AG08395 (cell line): Measurements from ENCODE around the gene CUBN.

Experiments
- DNase-seq: peaks from one replicate; pipeline ENCODE4 v3.0.0; 2012; ENCODE audit warnings: mixed read lengths, low spot score

CUBN gene

GRCh38 chr10:17068953-17069352 lies 60.7 kb downstream of the CUBN start:
- no peak for DNase-seq

GRCh38 chr10:17067376-17068264 lies 62.0 kb downstream of the CUBN start:
- DNase-seq = no peak

- DNase-seq = no peak
Measured at GRCh38 chr10:17066807-17067206, 62.8 kb downstream of the CUBN start.

GRCh38 chr10:17066000-17066399 lies 63.6 kb downstream of the CUBN start:
- no peak for DNase-seq

- no peak for DNase-seq
Measured at GRCh38 chr10:17065273-17065672, 64.3 kb downstream of the CUBN start.

DNA sequence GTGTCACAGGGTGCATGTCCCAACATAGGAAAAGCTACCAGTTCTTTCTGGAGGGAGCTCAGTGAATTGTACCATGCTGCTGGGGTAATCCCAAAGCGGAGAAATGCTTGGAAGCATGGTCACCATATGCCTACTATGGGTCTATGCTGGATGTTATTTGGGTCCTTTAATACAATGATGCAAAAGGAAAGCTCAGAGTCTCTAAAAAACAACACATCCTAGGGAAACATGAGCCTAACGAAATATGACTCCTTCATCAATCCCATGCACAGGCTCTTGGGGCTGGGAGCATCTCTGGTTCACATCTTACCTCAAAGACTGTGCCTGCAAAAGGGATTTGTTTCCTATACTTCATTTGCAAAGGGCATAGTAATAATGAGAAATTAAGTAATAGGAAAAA lies 65.2 kb downstream of the CUBN start:
- no peak for DNase-seq

GRCh38 chr10:17062955-17063484 lies 66.6 kb downstream of the CUBN start:
- DNase-seq = peak; percentile 83

DNA sequence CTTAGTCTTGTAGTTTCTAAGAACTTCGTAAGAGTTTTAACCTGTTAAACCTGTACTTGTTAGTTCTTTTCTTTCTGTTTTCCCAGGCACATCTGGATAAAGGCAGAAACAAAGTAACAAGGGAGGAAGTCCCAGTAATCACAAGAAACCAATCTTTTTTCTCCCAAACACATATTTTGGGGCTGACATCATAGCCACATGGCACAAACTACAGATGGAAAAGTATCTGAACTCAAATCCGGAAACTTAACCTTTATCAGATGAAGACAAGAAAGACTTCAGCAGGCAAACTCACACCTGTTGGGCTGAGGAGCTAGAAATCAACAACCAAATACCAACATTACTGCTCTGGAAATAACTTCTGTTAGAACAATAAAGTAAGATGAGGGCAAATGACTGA lies 67.1 kb downstream of the CUBN start:
- peak; percentile 60 for DNase-seq

GRCh38 chr10:17062009-17062408 lies 67.6 kb downstream of the CUBN start:
- peak; percentile 31 for DNase-seq

DNA sequence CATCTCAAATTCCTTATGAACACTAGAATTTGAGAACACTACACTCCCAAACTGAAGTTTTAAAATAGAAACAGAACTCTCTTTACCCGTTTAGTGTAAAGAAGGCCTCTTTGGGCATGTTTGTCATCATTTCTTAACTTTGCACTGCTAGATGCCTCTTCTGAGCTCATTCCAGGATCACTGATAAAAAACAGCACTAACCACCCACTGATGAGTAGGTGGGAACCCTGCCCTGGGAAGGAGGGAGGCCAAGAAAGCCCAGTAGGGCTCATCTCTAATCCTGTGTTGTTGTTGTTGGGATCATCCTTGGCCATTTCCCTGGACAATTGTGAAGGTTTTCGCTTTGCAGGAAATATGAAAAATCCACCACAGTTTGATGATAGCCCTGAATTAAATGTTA lies 68.2 kb downstream of the CUBN start:
- DNase-seq = no peak

DNA sequence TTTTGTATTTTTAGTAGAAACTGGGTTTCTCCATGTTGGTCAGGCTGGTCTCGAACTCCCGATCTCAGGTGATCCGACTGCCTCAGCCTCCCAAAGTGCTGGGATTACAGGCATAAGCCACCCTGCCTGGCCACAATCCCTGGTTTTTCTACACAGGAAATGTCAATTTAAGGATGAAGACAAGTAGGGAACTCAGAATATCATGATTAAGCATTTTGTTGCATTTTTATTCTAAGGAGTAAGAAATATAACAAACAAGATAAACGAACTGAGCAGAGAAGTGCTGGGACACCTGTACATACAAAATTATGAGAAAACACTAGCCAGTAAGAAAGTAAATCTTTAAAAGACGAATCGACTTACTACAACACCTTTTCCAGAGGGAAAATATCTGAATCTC lies 69.3 kb downstream of the CUBN start:
- no peak for DNase-seq

- DNase-seq = peak; percentile 67
Measured at GRCh38 chr10:17059197-17059688, 70.4 kb downstream of the CUBN start.

DNA sequence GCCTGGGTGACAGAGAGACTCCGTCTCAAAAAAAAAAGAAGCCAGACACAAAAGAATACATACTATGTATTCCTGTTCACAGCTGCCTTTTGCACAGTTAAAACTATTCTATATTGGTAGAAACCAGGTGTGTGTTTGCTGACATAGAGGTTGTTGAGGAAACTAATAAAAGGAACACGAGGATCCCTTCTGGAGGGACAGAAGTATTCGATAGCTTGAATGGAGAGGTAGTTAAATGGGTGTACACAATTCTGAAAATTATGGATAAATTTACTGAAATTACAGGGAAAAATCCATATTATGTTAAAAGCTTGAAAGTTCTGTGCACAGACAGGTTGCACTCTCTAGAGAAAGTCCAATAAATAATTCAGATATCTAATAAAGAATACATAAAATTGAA lies 71.5 kb downstream of the CUBN start:
- DNase-seq = no peak

DNA sequence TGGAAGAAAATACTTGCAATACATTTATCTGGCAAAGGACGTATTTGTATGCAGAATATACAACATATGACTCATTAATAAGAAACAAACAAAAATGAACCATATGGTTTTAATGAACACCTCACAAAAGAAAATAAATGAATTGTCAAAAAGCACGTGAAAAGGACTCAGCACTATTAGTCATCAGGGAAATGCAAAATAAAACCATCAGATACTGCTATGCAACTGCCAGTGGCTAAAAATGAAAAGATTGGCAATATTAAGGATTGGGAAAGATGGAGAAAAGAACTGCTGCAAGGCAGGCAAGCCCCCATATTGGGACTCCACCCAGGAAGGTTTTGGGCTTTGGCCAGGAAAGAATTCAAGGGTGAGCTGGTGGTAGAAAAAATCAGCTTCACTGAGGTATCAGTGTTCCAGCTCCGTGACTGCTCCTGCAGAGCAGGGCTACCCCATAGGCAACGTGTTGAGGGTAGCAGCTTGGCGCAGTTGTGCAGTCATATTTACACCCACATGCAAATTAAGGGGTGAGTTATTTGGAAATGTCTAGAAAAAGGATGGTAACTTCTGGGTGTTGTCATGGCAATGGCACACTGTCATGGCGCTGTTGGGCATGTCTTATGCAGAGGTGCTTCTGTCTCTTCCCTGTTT lies 72.7 kb downstream of the CUBN start:
- peak; percentile 46 for DNase-seq

GRCh38 chr10:17053513-17053912 lies 76.1 kb downstream of the CUBN start:
- DNase-seq = no peak

DNA sequence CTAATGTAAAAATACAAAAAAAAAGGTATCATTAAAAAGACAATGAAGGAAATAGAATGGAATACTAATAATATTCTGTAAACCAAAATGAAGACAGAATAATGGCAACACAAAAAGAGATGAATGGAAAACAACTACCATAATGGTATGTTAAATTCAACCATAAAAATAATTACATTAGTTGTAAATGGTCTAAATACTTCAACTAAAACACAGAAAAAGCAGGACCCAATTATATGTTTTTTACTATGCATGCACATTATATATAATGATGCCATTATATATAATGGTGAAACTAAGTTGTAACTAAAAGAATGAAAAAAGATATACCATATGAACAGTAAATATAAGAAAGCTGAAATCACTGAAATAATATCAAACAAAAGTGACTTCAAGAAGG lies 76.5 kb downstream of the CUBN start:
- DNase-seq = no peak

DNA sequence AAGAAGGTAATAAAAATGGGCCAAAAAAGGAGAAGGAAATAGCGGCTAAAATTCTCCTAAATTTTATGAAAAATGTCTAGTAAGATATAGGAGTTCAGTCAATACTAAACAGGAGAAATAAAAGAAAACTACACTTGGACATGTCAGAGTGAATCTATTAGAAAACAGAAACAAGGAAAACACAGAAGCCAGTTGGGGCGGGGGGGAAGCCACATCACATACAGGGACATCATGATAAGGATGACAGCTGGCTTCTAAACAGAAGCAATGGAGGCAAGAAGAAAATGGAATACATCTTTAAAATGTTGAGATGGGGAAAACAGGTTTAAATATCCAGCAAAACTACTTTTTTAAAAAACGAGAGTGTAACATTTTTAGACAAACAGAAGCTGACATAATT lies 77.8 kb downstream of the CUBN start:
- no peak for DNase-seq

GRCh38 chr10:17049195-17049594 lies 80.4 kb downstream of the CUBN start:
- DNase-seq = no peak

DNA sequence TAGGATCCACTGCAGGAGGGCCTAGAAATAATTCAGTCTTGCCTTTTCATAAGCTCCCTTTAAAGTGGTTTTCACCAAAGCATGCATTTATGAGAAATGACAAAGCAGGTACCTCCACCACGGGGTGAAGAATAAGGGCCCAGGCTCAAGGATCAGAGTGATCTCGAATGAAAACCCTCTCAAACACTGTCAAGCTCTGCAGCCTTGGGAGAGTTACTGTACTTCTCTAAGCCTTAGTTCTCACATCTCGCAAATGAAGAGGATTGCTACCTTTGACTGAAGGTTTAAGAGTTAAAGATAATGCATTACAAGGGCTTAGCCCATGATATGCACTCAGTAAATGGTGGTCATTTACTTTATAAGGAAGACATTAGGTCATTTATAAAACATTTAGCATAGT lies 81.7 kb downstream of the CUBN start:
- DNase-seq = no peak

GRCh38 chr10:17046989-17047388 lies 82.6 kb downstream of the CUBN start:
- no peak for DNase-seq

DNA sequence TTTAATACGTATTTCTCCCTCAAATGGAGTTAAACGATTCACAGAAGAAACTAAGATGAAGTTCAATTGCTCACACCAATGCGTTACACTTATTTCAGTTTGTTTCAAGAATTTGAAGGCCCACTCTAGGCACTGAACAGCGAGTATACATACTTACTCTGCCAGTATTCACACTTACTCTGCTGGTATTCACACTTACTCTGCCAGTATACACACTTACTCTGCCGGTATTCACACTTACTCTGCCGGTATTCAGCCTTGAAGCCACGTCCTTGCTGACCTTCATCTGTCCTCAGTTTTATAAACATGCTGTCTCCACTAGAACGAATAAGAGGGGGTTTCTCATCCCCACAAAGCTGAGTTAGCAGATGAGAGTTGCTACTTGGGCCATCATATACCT lies 86.0 kb downstream of the CUBN start:
- no peak for DNase-seq

DNA sequence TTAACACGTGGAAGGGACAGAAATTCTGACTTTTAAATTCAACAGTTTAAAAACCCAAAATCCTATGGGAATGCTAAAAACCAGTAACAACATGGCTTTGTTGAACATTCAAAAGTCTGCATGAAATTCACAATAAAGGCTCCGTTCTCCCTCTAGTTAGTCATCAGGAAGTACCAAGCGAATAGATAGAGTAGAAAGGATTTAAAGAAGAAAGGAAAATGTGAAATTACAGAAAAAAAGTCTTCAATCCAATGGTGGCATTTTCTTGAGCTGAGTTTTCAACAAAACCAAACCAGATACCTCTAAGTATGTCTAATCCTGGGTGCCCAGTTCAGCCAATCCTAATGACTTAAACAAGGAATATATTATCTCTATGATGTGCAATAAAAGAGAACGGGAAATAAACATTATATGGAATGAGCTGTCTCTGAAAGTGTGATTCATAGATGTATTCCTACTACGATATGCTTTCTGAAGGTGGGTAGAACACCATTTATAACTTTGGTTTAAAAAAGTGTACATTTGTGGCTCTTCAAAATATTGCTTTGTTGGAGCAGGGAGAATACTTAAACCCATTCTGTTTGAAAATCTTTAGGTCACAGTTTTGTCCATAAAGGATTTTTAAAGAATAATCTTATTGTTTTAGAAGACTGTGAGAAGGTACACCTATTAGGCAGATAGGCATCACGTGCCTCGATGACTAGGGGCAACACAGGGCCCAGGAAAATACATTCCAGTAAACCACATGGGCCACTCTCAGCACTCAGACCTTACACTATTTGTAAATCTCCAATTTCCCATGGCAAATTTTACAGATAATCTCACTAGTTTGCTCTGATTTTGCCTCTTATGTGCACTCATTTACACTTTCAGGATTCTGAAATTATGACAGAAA lies 87.7 kb downstream of the CUBN start:
- DNase-seq = no peak
